Fibroblast of pulmonary artery (primary cell): ENCODE results near the gene SLC30A1.
A peak's percentile ranks its signal among the peaks of the same experiment; 100 is the strongest.

Source experiments
- DNase-seq: peaks from one replicate; pipeline ENCODE4 v3.0.0-alpha.2; 2010; ENCODE audit warnings: low read depth
- H3K4me3 ChIP-seq: replicated peaks from 2 replicates; pipeline ENCODE4 v1.5.1; 2011; ENCODE audit warnings: low read depth, mild to moderate bottlenecking, control low read depth, low read length, moderate library complexity
- TF ChIP-seq, protein P1 (sequence below): IDR thresholded peaks from 2 replicates; pipeline ENCODE4 v1.5.1; 2011; ENCODE audit warnings: mild to moderate bottlenecking, control low read depth, low read length, inconsistent platforms; ENCODE audit errors: missing control alignments

The SLC30A1 gene

DNA sequence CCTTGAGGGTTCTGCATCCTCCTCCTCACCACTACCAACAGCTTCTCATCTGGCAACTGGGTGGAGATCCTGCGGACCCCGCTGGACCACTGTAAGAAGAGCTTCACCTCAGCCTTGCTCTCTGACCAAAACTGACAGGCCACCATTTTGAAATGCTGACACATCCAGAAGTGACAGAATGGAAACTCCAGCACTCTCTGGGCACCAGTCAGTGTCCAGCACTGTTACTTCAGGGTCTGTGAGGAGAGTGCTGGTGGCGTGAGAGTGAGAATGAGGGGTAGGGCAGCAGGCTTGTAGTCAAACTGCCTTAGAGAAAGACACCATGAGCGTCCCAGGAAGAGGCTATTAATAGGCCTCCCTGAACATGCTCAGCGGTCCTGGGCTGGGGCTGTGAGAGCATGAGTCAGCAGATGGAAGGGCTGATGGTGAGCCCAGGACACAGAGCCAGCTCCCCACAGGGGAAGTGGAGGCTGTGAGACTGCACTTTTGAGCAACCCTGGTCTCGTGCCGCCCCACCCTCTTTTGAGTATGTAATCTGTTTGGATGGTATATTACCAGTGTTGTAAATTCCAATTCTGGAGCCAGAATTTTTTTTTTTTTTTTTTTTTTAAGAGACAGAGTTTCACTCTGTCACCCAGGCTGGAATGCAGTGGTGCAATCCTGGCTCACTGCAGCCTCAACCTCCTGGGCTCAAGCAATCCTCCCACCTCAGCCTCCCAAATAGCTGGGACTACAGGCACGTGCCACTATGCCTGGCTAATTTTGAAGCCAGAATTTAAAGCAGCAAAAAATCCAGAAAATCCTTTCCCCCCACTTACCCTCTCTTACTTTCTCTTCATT, 34.4 kb upstream of the SLC30A1 start:
- H3K4me3 ChIP-seq, result no peak overlapping the region
- DNase-seq, result peak; percentile 96
- TF ChIP-seq, protein P1, sequence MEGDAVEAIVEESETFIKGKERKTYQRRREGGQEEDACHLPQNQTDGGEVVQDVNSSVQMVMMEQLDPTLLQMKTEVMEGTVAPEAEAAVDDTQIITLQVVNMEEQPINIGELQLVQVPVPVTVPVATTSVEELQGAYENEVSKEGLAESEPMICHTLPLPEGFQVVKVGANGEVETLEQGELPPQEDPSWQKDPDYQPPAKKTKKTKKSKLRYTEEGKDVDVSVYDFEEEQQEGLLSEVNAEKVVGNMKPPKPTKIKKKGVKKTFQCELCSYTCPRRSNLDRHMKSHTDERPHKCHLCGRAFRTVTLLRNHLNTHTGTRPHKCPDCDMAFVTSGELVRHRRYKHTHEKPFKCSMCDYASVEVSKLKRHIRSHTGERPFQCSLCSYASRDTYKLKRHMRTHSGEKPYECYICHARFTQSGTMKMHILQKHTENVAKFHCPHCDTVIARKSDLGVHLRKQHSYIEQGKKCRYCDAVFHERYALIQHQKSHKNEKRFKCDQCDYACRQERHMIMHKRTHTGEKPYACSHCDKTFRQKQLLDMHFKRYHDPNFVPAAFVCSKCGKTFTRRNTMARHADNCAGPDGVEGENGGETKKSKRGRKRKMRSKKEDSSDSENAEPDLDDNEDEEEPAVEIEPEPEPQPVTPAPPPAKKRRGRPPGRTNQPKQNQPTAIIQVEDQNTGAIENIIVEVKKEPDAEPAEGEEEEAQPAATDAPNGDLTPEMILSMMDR, result no peak

DNA sequence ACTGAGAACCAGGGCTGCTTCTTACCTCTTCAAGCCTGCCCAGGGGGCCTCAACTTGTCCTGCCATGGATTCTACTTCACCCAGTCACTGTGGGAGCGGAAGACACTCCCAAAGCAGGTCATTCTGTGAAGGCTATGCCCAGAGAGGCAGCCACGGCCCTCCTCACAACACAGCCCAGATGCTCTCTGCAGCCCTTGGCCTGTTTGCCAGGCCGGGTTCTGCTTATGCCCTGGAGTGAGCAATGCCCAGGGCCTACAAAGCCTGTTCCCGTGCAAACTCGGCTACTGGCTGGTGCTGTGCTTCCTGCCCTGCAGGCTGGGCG, 33.8 kb upstream of the SLC30A1 start:
- TF ChIP-seq, protein P1, result no peak
- no peak for DNase-seq
- no peak overlapping the region for H3K4me3 ChIP-seq

DNA sequence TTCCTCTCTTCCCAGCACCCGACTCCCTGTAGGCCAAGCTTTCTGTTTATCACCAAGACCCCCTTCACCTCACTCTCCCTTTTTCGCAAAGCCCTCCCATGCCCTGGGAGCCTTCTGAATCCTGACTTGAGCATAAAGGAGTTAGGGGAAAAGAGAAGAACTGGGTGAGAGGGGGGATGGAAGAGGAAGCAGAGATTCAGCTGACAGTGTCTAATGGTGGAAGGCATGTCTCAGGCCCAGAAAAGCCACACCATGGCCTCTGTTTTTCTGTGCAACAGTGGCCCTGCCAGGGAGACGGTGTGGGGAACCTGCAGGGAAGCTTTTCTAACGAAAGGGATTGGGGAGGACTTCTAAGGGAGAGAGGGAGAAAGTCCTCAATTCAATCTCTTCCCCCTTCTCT, 32.9 kb upstream of the SLC30A1 start:
- TF ChIP-seq, protein P1, result no peak
- no peak overlapping the region for H3K4me3 ChIP-seq
- no peak for DNase-seq

DNA sequence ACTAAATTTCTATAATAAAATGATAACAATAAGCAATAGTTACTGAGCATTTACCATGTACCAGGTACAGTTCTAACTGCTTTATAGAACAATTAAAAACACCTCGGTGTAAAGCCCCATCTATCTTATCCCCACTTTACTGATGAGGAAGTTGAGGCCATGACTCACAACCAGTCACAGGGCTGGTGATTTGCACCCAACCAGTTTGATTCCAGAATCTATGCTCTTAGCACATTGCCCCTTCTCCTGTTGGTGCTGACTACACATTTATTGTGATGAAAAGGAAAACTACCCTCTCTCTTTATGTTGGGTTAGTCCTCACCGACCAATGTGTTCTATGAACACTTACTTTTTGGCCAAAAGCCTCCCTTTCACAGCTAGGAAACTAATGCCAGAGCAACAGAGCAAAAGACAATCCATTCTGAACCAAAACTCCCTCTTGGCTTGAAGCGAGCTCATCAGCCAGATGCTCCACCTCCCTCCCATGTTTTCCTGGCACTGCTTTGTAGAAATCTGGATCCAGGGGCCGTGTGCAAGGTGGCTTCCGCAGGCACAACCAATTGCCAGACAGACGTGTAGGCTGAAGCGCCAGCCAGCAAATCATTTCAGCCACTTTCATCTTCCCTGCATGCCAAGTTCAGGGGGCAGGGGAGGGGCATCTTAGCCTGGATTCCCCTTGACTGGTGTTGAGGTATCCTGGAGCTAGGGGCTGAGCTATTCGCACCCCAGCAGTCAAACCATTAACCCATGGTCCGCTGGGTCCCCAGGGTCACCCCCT, 32.0 kb upstream of the SLC30A1 start:
- peak; percentile 67 for DNase-seq
- H3K4me3 ChIP-seq, result no peak overlapping the region
- TF ChIP-seq, protein P1, result no peak

DNA sequence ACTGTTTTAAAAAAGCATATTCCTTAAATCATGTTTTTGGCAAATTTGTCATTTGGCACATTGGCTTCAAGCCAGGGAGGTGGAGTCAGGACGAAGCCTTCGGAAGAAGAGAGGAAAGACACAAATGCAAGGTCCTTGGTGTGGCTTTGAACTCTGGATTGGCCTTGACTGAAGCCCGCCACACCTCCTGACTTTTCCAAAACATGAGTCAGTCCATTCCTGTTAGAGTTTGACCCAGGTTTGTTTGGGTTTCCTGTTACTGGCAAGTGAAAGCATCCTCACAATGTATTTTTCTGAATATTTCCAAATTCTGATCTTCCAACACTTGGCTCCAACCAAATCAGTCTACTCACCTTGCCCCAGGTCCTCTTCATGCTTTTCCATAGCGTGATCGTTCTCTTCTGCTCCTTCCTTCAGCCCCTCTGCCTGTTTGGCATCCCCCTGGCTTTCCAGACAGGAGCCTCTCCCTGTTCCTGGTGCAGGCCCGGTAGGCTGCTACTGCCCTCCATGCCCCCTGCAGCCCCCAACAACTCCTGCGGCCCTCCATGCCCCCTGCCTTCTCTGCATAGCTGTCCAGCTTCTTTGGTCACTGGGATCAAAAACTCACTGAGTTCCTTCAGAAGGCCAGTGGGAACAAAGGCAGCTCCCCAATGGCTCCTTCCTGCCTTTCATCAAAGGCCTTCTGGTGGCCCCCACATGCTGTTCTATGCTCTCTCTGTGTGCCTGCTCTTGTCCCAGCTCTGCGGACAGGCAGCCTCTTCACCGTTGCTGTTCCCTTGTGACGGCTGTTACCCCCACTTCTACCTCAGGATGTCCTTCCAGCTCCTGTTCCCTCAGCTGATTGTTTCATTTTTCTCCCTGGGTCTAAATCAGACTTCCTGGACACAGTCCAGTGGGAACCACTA, 30.4 kb upstream of the SLC30A1 start:
- DNase-seq, result peak; percentile 28
- TF ChIP-seq, protein P1, result no peak
- no peak overlapping the region for H3K4me3 ChIP-seq

DNA sequence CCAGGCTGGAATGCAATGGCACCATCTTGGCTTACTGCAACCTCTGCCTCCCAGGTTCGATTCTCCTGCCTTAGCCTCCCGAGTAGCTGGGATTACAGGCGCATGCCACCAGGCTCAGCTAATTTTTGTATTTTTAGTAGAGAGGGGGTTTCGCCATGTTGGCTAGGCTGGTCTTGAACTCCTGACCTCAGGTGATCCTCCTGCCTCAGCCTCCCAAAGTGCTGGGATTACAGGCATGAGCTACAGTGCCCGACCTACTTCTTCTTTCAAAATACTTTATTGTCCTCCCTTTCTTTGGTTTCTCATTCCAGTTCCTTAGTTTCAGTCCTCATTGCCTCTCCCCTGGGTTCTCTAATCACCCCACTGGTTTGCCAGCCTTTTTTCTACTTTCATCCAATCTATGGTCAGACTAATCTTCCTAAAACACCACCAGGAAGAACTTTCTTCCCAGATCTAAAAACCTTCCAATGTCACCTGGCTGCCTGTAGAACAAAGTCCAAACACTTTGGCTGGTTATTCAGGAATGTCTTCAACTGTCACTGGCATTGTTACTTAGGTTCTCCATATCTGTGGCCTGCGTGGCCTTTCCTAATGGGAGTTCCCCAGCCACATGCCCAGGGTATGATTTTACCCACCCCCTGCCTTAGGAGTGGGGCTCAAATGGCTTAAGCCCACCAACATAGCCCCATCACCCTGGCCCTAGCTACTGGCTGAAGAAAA, 29.0 kb upstream of the SLC30A1 start:
- DNase-seq, result no peak
- TF ChIP-seq, protein P1, result no peak

More for the DNA sequence above, 29.0 kb upstream of the SLC30A1 start:
- no peak overlapping the region for H3K4me3 ChIP-seq
